DND-41 (cell line): ENCODE results near the gene METTL27.

ENCODE experiments used
- CTCF ChIP-seq: IDR thresholded peaks from 2 replicates; pipeline ENCODE4 v1.5.1; 2012; ENCODE audit warnings: borderline replicate concordance, low read length, moderate library complexity, mild to moderate bottlenecking; ENCODE audit not compliant: poor library complexity, severe bottlenecking; ENCODE audit errors: extremely low read depth
- EZH2 ChIP-seq: IDR thresholded peaks from 3 replicates; pipeline ENCODE4 v1.6.1; 2012; ENCODE audit warnings: borderline replicate concordance, low read depth, mild to moderate bottlenecking, moderate library complexity, low read length, inconsistent platforms; ENCODE audit not compliant: severe bottlenecking

- no peak for TF ChIP-seq CTCF
- TF ChIP-seq EZH2 = no peak
Measured at GRCh38 chr7:73809467-73809951, 32.8 kb downstream of the METTL27 start.
